ENCODE measurements around the gene SIK3. TPM values are rescaled to one million over a fixed set of nuclear protein-coding genes. Genes with fewer than 3 reads are reported as not detected.

The SIK3 gene
- total RNA-seq, 2 donors from 2014 or later: 26.7 to 28.0 TPM

DNA sequence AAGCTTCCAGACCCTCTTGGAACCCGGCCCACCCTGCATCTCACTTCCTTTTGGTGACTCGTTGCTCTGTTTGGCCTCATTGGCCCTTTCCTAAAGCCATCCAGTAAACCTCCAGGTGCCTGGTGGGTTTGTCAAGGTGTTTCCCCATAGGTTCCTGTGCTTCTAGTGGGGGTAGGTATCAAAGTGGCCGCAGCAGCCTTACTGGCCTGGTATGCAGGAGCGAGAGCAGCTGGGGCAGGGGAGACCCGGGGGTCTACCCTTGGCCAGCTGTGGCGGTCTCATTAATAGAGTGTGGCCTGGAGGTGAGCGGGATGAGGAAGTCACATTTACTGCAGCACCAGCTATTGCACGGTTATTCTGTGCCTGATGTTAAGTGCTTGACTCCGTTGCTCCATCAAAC, 279.2 kb downstream of the SIK3 start:
- H3K4me1 ChIP-seq: no peaks in the 10 kb centered on the region
- no peak overlapping the region for H3K4me3 ChIP-seq
- TF ChIP-seq, protein P1, sequence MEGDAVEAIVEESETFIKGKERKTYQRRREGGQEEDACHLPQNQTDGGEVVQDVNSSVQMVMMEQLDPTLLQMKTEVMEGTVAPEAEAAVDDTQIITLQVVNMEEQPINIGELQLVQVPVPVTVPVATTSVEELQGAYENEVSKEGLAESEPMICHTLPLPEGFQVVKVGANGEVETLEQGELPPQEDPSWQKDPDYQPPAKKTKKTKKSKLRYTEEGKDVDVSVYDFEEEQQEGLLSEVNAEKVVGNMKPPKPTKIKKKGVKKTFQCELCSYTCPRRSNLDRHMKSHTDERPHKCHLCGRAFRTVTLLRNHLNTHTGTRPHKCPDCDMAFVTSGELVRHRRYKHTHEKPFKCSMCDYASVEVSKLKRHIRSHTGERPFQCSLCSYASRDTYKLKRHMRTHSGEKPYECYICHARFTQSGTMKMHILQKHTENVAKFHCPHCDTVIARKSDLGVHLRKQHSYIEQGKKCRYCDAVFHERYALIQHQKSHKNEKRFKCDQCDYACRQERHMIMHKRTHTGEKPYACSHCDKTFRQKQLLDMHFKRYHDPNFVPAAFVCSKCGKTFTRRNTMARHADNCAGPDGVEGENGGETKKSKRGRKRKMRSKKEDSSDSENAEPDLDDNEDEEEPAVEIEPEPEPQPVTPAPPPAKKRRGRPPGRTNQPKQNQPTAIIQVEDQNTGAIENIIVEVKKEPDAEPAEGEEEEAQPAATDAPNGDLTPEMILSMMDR (IDR thresholded peaks at IDR 0.05): no peak
- no peaks in the 10 kb centered on the region for H3K36me3 ChIP-seq
- H3K27ac ChIP-seq: no peak overlapping the region
- H3K27me3 ChIP-seq: no peaks in the 10 kb centered on the region
- intact Hi-C loops (cut with DNase I): no loop called here
- no peaks in the 10 kb centered on the region for H3K9me3 ChIP-seq
- DNase-seq: no peak
- no peak overlapping the region for H3K9ac ChIP-seq (ENCODE audit: low read depth in 2 of 2, low read length in 2 of 2)

DNA sequence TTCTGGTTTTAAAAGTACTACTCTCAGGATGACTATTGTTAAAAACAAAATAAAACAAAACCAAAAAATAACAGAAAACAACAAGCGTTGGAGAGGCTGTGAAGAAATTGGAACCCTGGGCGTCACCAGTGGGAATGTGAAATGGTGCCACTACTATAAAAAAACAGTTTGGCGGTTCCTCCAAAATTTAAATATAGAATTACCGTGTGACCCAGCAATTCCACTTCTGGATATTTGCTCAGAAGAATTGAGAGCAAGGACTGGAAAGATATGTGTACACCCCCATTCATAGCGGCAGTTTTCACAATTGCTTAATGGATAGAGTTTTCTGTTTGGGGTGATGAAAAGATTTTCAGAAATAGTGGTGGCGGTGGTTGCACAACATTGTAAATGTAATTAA, 283.7 kb downstream of the SIK3 start:
- no peaks in the 10 kb centered on the region for H3K9me3 ChIP-seq
- no peak for DNase-seq
- no peaks in the 10 kb centered on the region for H3K36me3 ChIP-seq
- H3K4me1 ChIP-seq: no peaks in the 10 kb centered on the region
- H3K9ac ChIP-seq (ENCODE audit: low read depth in 2 of 2, low read length in 2 of 2): no peak overlapping the region
- no peak overlapping the region for H3K4me3 ChIP-seq
- TF ChIP-seq, protein P1 (IDR thresholded peaks at IDR 0.05): no peak
- intact Hi-C loops (cut with DNase I): no loop called here
- H3K27me3 ChIP-seq: no peaks in the 10 kb centered on the region
- no peak overlapping the region for H3K27ac ChIP-seq

DNA sequence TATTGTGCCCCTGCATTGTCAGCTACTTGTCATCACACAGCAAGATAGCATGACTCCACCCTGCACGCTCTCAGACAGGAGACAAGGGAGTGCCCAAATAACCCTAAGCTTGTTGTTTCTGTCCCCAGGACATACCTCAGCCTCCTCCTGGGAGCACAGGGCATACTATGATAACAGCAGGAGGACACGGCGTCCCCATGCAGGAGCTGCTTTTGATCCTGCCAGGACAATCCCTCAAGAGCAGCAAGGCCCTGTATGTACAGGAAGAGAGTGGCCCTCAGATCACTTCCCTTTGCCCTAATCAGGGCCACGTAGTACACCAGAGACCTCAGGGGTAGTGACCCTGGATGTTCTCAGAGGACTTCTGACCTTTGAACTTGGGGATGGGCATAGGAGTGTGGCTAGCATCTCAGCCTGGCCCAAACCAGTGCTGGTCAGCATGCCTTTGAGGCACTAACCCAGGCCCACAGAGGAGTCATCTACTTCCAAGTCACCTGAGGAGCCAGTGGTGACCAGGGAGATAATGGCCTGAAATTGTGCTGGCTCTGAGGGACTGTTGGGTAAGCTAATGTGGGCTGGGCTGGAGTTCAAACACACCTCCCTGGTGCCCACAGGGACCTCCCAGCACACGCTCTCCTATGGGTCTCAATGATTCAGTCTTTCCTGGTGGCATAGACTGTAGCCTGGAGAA, 284.3 kb downstream of the SIK3 start:
- H3K4me1 ChIP-seq: no peaks in the 10 kb centered on the region
- no peak overlapping the region for H3K9ac ChIP-seq (ENCODE audit: low read depth in 2 of 2, low read length in 2 of 2)
- H3K27ac ChIP-seq: no peak overlapping the region
- H3K36me3 ChIP-seq: no peaks in the 10 kb centered on the region
- no peak for DNase-seq
- H3K27me3 ChIP-seq: no peaks in the 10 kb centered on the region
- H3K4me3 ChIP-seq: no peak overlapping the region
- intact Hi-C loops (cut with DNase I): no loop called here
- H3K9me3 ChIP-seq: no peaks in the 10 kb centered on the region
- TF ChIP-seq, protein P1 (IDR thresholded peaks at IDR 0.05): no peak

DNA sequence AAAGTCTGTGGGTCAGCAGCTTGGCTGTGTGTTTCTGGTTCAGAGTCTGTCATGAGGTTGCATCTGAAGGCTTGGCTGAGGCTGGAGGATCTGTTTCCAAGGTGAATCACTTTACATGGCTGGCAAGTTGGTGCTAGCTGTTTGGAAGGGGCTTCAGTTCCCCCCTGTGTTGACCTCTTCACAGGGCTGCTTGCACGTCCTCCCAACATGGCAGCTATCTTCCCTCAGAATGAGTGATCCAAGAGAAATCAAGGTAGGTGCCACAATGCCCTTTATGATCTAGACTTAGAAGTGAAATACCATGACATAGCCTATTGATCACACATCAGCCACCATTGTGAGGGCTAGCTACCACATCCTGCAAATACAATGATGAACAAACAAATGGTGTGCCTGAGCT, 285.1 kb downstream of the SIK3 start:
- H3K9me3 ChIP-seq: no peaks in the 10 kb centered on the region
- no peaks in the 10 kb centered on the region for H3K36me3 ChIP-seq
- intact Hi-C loops (cut with DNase I): no loop called here
- H3K27me3 ChIP-seq: no peaks in the 10 kb centered on the region
- no peak overlapping the region for H3K9ac ChIP-seq (ENCODE audit: low read depth in 2 of 2, low read length in 2 of 2)
- H3K27ac ChIP-seq: no peak overlapping the region
- DNase-seq: no peak
- TF ChIP-seq, protein P1 (IDR thresholded peaks at IDR 0.05): no peak
- H3K4me3 ChIP-seq: no peak overlapping the region
- H3K4me1 ChIP-seq: no peaks in the 10 kb centered on the region

DNA sequence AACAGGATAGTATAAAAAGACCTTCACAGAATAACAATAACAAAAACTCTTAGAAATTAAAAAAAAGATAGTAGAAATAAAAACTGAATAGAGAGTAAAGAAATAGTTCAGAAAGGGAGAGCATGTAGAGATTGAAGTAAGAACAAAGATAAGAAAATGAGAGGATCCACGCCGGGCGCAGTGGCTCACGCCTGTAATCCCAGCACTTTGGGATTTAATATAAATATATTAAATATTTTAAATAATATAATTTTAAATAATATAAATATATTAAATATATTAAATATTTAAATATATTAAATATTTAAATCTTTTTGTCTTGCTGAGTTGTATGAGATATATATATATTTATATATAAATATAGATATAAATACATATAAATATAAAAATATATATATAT, 286.1 kb downstream of the SIK3 start:
- no peak overlapping the region for H3K4me3 ChIP-seq
- H3K4me1 ChIP-seq: no peaks in the 10 kb centered on the region
- no peak overlapping the region for H3K9ac ChIP-seq (ENCODE audit: low read depth in 2 of 2, low read length in 2 of 2)
- H3K27me3 ChIP-seq: no peaks in the 10 kb centered on the region
- H3K9me3 ChIP-seq: no peaks in the 10 kb centered on the region
- H3K36me3 ChIP-seq: no peaks in the 10 kb centered on the region
- intact Hi-C loops (cut with DNase I): no loop called here
- TF ChIP-seq, protein P1 (IDR thresholded peaks at IDR 0.05): no peak
- H3K27ac ChIP-seq: no peak overlapping the region
- no peak for DNase-seq
